C4-2B (cell line): Measurements from ENCODE around the gene NWD2.

Experiments used
- CTCF ChIP-seq: fragments of 450-650 bp; conservative IDR thresholded peaks from 2 replicates; pipeline ENCODE4 v1.5.1; 2017; ENCODE audit warnings: mild to moderate bottlenecking
- ZFX ChIP-seq: fragments of 450-650 bp; IDR thresholded peaks from 2 replicates; pipeline ENCODE4 v1.6.1; 2017

GRCh38 chr4:37476691-37477090 lies 232.1 kb downstream of the NWD2 start:
- TF ChIP-seq CTCF (no peak), ZFX (no peak)
